Astrocyte of the spinal cord (primary cell): Measurements from ENCODE around the gene SLC46A1.

Experiments used
- DNase-seq: peaks from one replicate; pipeline ENCODE4 v3.0.0; 2011; ENCODE audit warnings: low read depth, low spot score
- H3K4me3 ChIP-seq: 2 replicates; pipeline ENCODE4 v1.5.1; 2011; ENCODE audit warnings: low read depth, mild to moderate bottlenecking, low read length, moderate library complexity
- CTCF ChIP-seq: IDR thresholded peaks from 2 replicates; pipeline ENCODE4 v1.5.1; 2012; ENCODE audit warnings: low read depth, mild to moderate bottlenecking, low read length, inconsistent platforms
- in situ Hi-C: cut with HindIII; loops from 2 replicates; pipeline ENCODE4 v1.10.0; 2017; ENCODE audit warnings: low sequenced_read_pairs

The SLC46A1 gene

GRCh38 chr17:28347261-28347891 is 58.6 kb downstream of the SLC46A1 start:
- in situ Hi-C loops: no loop called here
- DNase-seq: peak; percentile 93
- no peak overlapping the region for H3K4me3 ChIP-seq
- TF ChIP-seq CTCF: no peak

GRCh38 chr17:28346746-28347246 is 59.2 kb downstream of the SLC46A1 start:
- DNase-seq: no peak
- peak; percentile 43 for TF ChIP-seq CTCF
- no peak overlapping the region for H3K4me3 ChIP-seq
- in situ Hi-C loops: no loop called here

- peak; percentile 49 for DNase-seq
- in situ Hi-C loops: no loop called here
- no peak for TF ChIP-seq CTCF
- no peak overlapping the region for H3K4me3 ChIP-seq
These were observed 59.8 kb downstream of the SLC46A1 start for GRCh38 chr17:28346199-28346580.

GRCh38 chr17:28345419-28346198 is 60.4 kb downstream of the SLC46A1 start:
- no peak overlapping the region for H3K4me3 ChIP-seq
- no peak for TF ChIP-seq CTCF
- in situ Hi-C loops: no loop called here
- peak; percentile 7 for DNase-seq
